SKM-1 treated with dmso at 0.1 percent for 144 hours (cell line): ENCODE data around the gene FBXO10.
A peak's percentile ranks its signal among the peaks of the same experiment; 100 is the strongest.
"Not testable (repeated sequence)": the region's sequence is repeated elsewhere in the genome, so short reads cannot be mapped to it uniquely, and the experiment has no call there.

ENCODE experiments used
- DNase-seq: peaks from one replicate; lab custom pipeline; 2025; ENCODE audit not compliant: unreplicated experiment; lab: John Stamatoyannopoulos, UW

Gene FBXO10

DNA sequence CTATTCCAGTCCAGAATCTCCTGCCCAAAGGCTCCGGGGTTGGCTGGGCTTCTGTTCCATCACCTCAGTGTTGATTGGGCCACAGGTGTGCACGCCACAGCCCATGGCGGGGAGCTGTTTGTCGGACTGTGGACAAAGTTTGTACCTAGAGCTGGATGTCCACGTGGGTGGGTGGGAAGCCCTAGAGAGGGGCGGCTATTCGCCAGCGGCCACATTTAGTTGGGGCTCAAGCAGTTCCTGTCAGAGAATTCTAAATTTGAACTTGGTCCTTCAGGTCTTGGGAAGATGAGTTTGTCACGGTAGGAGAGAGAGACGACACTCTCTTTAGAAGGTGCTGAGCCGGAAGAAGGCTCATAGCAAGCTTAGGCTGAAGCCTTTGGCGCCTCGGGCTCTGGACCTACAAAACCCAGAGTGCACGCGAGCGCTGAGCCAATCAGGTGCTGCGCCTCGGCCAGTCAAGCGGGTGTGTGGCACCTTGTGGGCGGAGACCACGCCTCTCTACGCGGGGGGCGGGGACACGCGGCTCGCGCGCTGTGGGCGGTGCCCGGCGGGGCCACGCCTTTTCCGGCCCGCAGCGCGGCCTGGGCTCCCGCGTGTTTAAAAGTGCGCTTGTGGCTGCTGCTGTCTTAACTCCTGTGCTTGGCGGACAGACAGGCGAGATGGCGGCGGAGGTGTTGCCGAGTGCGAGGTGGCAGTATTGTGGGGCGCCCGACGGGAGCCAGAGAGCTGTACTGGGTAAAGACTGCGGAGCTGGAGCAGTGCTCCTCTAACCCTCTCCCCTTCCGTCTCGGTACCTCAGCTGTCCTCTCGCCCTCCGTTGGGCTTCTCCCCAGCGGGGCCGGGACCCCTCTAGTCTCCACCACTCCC lies 90.6 kb downstream of the FBXO10 start, which contains the start of gene POLR1E:
Gene POLR1E (plus strand): TSS at position 560 of the 867 bp plus-strand sequence. CDS start 100 bp downstream, at position 660.
- DNase-seq = peak; percentile 92

GRCh38 chr9:37480759-37481158 lies 95.4 kb downstream of the FBXO10 start:
- no peak for DNase-seq

DNA sequence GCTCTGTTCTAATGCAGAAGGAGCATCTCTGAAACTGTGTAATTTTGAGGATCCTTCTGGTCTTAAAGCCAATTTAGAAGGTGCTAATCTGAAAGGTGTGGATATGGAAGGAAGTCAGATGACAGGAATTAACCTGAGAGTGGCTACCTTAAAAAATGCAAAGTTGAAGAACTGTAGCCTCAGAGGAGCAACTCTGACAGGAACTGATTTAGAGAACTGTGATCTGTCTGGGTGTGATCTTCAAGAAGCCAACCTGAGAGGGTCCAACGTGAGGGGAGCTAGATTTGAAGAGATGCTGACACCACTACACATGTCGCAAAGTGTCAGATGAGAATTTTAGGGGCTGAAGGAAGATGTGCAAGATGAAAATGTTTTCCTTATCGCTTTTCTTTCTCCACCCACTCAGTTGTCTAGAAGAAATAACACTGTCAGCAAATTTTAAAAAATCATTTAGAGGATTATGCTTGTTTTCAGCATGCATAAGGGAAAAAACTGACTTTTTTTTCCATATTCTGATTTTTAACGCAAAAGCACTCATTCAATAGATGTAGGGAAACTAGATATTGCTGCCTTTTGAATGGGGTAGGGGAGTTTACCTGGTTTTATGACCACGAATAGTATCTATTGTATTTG lies 98.1 kb downstream of the FBXO10 start:
- DNase-seq = not testable (repeated sequence)

- not testable (repeated sequence) for DNase-seq
Observed at GRCh38 chr9:37477443-37477842, 98.7 kb downstream of the FBXO10 start.

GRCh38 chr9:37476930-37477329 lies 99.2 kb downstream of the FBXO10 start:
- no peak for DNase-seq

GRCh38 chr9:37474438-37474837 lies 101.7 kb downstream of the FBXO10 start:
- no peak for DNase-seq

GRCh38 chr9:37473982-37474381 lies 102.2 kb downstream of the FBXO10 start:
- not testable (repeated sequence) for DNase-seq

GRCh38 chr9:37471942-37472684 lies 104.1 kb downstream of the FBXO10 start:
- no peak for DNase-seq

DNA sequence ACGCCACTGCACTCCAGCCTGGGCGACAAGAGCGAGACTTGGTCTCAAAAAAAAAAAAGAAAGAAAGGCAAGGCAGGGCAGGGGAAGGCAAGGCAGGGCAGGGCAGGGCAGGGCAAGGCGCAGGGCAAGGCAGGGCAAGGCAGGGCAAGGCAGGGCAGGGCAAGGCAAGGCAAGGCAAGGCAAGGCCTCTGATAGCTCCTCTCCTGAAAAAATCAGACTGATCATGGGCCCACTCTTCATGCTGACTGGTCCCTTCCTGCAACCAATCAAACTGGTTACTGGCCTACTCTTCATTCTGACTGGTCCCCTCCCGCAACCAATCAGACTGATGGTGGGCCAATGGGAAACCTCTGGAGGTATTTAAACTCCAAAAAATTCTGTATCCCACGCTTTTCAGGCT lies 107.6 kb downstream of the FBXO10 start:
- no peak for DNase-seq

- not testable (repeated sequence) for DNase-seq
Observed at GRCh38 chr9:37467530-37467929, 108.7 kb downstream of the FBXO10 start.

DNA sequence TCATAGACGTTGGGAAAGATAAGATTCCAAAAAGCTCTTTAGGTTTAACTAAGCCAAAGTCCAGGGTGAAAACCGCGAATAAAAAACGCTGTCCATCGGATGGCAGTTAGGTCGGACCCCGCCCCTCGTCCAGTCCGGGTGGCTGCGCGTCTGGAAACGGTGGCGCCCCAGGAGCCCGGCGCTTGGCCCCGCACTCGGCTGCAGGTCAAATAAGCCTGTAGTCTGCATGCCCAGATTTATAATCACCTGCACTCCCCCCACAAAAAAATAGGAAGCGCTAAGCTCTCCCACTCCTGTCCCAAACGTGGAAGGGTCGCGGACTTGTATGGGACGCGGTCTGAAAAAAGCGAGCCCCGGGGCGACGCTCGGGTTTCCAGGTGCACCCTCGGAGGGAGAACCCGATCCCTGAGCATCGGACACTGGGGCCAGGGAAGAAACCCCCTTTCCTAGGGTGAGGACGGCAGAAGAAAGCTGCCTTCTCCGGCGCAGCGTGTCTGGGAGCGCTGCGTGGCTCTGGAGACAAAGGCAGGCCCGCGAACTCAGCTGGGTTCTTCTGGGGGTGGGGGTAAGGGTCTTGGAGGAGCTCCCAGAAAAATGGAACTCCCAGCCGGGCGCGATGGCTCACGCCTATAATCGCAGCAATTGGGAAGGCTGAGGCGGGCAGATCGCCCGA lies 110.0 kb downstream of the FBXO10 start:
- peak; percentile 37 for DNase-seq

DNA sequence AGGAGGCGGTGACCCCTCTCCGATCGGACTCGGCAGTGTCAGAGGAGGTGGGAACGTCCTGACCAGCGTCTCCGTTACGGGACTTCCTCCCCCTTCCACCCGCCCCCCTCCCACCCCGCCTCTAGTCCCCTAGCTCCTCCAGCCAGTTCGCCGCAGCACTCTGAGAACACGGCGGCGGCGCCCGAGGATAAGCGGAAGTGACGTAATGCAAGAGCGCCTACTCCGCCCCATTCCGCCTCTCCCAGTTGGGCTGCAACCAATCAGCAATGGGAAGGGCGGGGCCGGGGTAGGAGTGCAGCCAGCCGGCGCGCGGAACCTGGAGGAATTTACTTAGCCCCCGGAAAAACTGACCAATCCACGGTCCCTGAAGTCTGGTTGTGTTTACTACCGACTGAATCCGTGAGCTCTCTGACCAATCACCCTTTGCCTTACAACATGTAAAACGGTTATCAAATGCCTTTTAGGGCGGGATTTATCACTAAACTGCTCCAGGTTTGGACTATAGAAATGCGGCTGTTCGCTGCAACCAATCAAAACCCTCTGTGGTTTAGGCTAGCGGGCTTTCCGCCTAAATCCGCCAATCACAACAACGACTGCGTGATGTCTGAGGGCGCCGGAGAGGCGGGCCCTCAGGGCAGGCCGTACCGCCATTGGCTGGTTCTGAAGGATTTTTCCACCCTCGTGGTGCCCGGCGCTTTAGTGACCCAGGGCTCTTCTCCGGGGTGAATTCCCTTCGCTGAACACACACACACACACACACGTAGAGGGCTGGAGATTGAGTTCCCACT lies 110.7 kb downstream of the FBXO10 start, which contains the start of gene ZBTB5:
Gene ZBTB5 (minus strand): TSS at position 202 of the 788 bp plus-strand sequence. CDS start 22,899 bp downstream, outside the sequence.
- DNase-seq = peak; percentile 98

GRCh38 chr9:37464426-37465248 lies 111.5 kb downstream of the FBXO10 start:
- DNase-seq = peak; percentile 55

DNA sequence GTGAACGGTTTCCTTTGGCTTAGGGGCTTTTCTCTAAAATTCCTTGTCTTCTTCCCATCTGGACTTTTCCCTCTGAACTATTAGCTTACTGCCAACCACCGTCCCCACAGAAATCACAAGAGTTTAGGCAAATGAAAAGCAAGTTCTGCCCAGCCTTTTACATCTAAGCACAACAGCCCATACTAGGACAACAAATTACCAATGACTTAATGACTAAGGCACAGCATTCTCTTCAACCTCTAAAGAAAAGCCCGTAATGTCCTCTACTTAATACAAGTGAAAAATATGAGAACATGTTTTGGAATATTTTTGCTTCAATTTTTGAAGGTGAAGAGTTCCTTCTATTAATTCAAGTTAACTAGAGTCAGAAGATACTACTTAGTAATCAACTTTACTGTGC lies 112.2 kb downstream of the FBXO10 start:
- DNase-seq = no peak
